ENCODE measurements around the gene TMEM238.

Gene TMEM238

GRCh38 chr19:55400281-55401087 lies 16.4 kb upstream of the TMEM238 start:
- no peak overlapping the region for H3K4me3 ChIP-seq (ENCODE audit: low read depth, low read length)
- no peak for DNase-seq (ENCODE audit: low read depth)
- no peak for TF ChIP-seq CTCF (IDR thresholded peaks at IDR 0.05; ENCODE audit: insufficient read depth, low read depth, low read length, missing control alignments)

GRCh38 chr19:55398200-55398925 lies 14.3 kb upstream of the TMEM238 start:
- H3K4me3 ChIP-seq (ENCODE audit: low read depth, low read length): no peak overlapping the region
- no peak for TF ChIP-seq CTCF (IDR thresholded peaks at IDR 0.05; ENCODE audit: insufficient read depth, low read depth, low read length, missing control alignments)
- DNase-seq (ENCODE audit: low read depth): peak; percentile 67

DNA sequence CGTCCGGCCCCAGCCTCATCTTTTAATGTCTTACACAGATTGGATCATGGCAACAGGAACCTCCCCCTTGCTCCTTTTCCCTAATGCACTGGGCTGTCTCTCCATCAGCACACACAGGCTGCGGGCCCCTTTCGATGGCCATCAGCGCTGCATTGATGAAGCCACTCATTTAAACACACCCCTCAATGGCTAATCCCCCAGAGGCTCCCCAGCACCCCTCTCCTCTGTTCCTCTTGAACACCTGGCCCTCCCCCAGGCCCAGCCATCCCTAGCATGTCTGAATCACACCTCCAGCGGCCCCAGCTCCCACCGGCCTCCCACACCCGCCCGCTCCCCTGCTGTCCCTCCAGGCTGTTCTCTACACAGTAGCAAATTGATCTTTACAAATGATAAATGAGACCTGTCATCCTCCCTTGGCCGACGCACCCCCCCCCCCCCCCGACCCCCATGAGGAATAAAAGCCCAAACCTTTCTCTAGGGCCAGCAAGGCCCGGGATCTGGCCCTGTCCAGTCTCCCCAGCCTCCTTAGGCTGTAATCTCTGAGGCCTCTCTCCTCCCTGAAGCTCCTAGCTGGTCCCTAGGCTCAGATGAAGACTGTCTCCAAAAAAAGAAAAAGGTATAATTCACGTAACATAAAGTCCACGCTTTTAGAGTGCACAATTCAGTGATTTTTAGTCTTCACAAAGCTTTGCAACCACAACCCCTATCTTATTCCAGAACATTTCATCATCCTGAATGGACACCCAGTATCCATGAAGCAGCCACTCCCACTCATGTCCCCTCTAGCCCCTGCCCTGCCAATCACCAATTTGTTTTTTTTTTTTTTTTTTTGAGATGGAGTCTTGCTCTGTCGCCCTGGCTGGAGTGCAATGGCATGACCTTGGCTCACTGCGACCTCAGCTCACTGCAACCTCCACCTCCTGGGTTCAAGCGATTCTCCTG lies 9.0 kb upstream of the TMEM238 start:
- no peak for TF ChIP-seq CTCF (IDR thresholded peaks at IDR 0.05; ENCODE audit: insufficient read depth, low read depth, low read length, missing control alignments)

DNA sequence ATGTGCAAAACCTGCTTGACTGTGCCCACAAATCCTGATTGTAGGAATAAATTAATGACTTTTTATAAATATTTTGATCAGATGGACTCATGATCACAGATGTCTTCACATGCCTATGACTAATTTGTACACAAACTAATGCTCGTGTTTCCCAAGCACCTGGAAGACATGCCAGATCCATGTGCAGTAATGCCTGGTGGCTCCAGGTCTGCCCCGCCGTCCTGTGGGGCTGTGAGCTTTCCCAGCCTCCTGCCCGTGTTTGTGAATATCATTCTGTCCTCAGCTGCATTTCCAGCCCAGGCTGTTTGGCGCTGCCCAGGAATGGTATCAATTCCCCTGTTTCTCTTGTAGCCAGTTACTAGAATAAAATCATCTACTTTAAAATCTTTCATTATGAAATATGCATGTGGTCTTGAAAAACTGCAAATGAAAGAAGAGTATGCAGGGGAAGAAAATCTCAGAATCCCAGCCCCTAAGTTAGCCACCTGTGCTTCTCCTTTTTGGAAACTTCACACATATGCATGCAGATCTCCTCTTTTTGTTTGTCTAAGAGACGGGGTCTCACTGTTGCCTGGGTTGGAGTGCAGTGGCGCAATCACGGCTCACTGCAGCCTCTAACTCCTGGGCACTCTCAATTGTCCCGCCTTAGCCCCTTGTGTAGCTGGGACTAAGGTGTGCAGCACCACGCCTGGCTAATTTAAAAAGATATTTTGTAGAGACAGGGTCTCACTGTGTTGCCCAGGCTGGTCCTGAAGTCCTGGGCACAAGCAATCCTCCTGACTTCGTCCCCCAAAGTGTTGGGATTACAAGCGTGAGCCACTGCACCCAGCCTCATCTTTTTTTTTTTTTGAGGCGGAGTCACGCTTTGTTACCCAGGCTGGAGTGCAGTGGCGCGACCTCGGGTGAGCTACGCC lies 7.9 kb upstream of the TMEM238 start:
- no peak for DNase-seq (ENCODE audit: low read depth)
- H3K4me3 ChIP-seq (ENCODE audit: low read depth, low read length): no peak overlapping the region
- TF ChIP-seq CTCF (IDR thresholded peaks at IDR 0.05; ENCODE audit: insufficient read depth, low read depth, low read length, missing control alignments): no peak

More for the DNA sequence above, 9.0 kb upstream of the TMEM238 start:
- DNase-seq (ENCODE audit: low read depth): no peak
- no peak overlapping the region for H3K4me3 ChIP-seq (ENCODE audit: low read depth, low read length)

- no peak for TF ChIP-seq CTCF (IDR thresholded peaks at IDR 0.05; ENCODE audit: insufficient read depth, low read depth, low read length, missing control alignments)
- DNase-seq (ENCODE audit: low read depth): no peak
Observed at GRCh38 chr19:55391191-55391670, 7.1 kb upstream of the TMEM238 start.

More at GRCh38 chr19:55391191-55391670, 7.1 kb upstream of the TMEM238 start:
- H3K4me3 ChIP-seq (ENCODE audit: low read depth, low read length): no peak overlapping the region

All from GM12865 (cell line).